ENCODE results near the gene CENPF. TPM values are rescaled to one million over a fixed set of nuclear protein-coding genes. Genes with fewer than 3 reads are reported as not detected.

Gene CENPF
- total and polyA plus RNA-seq, 4 experiments from 2014 or later = 0.02 to 2.8 (median 1.5) TPM

DNA sequence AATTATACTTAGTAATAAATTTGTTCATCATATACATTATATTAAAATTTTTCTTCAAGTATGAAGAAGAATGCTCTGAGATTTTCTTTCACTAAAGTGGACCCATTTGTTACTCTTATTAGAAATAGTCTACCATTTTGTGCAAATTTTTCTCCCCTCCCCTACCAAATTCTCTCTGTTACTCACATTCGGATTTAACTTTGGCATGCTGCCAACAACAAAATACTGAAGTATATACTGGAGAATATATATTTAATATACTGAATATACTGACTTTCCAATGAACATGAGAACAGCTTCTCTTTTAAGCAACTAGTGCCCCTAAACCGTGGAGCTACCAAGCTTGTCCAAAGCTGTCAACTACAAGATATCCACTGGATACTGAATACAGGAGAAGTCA is 57.2 kb downstream of the CENPF start:
- H3K4me1 ChIP-seq (ENCODE audit: insufficient read depth, low read length) = no peaks in the 10 kb centered on the region
- H3K9me3 Mint-ChIP-seq = peaks cover 0 to 2% (median 0%) of the 10 kb centered on the region in 8 donors
- intact Hi-C loops (cut with micrococcal nuclease) = no loop called here
- DNase-seq = no peak
- no peaks in the 10 kb centered on the region for H3K4me1 Mint-ChIP-seq
- no peak overlapping the region for H3K27ac Mint-ChIP-seq
- H3K36me3 Mint-ChIP-seq = peaks cover 2 to 10% of the 10 kb centered on the region in 2 donors
- ChIA-PET CTCF (ENCODE audit: partially characterized antibody) (interaction anchor here (0.8 to 2.2 kb wide), 7 partner anchors 9 to 32 kb away, joined by 3 to 13 read pairs (median 7); no protein-coding TSS in a partner anchor), POLR2A (ENCODE audit: partially characterized antibody) (no interaction called here)
- H3K27ac ChIP-seq (ENCODE audit: low read depth, low read length) = no peak overlapping the region
- H3K27me3 ChIP-seq (ENCODE audit: insufficient read depth, low read length) = no peaks in the 10 kb centered on the region
- no peaks in the 10 kb centered on the region for H3K9me3 ChIP-seq (ENCODE audit: control insufficient read depth in 1 of 2, low read length in 2 of 2)
- no peak overlapping the region for H3K4me3 ChIP-seq (ENCODE audit: low read length in 2 of 2)
- no peak overlapping the region for H3K4me3 Mint-ChIP-seq
- H3K27me3 Mint-ChIP-seq = no peaks in the 10 kb centered on the region
- no peaks in the 10 kb centered on the region for H3K36me3 ChIP-seq (ENCODE audit: insufficient read depth, low read length)

DNA sequence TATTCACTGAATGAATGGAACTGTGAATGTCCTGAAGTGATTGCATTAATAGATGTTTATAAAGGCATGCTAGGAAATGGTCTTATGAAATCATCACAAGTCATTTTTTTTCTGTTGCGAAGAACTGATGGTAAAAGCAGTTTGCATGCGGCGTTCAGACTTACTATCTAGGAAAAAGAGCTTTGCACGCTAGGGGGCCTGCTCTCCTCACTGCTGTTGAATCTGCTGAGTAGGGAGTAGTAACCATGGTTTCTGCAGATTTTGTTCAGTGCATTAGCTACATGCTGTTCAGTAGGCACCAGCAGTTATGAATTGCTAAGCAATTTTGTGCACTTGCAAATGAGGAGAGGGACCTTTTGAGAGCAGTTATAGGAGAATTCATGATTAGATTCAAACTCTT is 57.9 kb downstream of the CENPF start:
- ChIA-PET CTCF (ENCODE audit: partially characterized antibody) (interaction anchor here (1.1 to 2.2 kb wide), 6 partner anchors 9 to 33 kb away, joined by 3 to 13 read pairs (median 8); no protein-coding TSS in a partner anchor), POLR2A (ENCODE audit: partially characterized antibody) (no interaction called here)
- no peaks in the 10 kb centered on the region for H3K36me3 ChIP-seq (ENCODE audit: insufficient read depth, low read length)
- no peak overlapping the region for H3K27ac Mint-ChIP-seq
- no peaks in the 10 kb centered on the region for H3K4me1 Mint-ChIP-seq
- peaks cover 2 to 10% of the 10 kb centered on the region in 2 donors for H3K36me3 Mint-ChIP-seq
- no peaks in the 10 kb centered on the region for H3K9me3 ChIP-seq (ENCODE audit: control insufficient read depth in 1 of 2, low read length in 2 of 2)
- no peak overlapping the region for H3K4me3 Mint-ChIP-seq
- H3K4me1 ChIP-seq (ENCODE audit: insufficient read depth, low read length) = no peaks in the 10 kb centered on the region
- no peaks in the 10 kb centered on the region for H3K27me3 Mint-ChIP-seq
- DNase-seq = no peak
- no peak overlapping the region for H3K27ac ChIP-seq (ENCODE audit: low read depth, low read length)
- intact Hi-C loops (cut with micrococcal nuclease) = no loop called here
- H3K27me3 ChIP-seq (ENCODE audit: insufficient read depth, low read length) = no peaks in the 10 kb centered on the region
- H3K9me3 Mint-ChIP-seq = peaks cover 0 to 2% (median 0%) of the 10 kb centered on the region in 8 donors
- no peak overlapping the region for H3K4me3 ChIP-seq (ENCODE audit: low read length in 2 of 2)

DNA sequence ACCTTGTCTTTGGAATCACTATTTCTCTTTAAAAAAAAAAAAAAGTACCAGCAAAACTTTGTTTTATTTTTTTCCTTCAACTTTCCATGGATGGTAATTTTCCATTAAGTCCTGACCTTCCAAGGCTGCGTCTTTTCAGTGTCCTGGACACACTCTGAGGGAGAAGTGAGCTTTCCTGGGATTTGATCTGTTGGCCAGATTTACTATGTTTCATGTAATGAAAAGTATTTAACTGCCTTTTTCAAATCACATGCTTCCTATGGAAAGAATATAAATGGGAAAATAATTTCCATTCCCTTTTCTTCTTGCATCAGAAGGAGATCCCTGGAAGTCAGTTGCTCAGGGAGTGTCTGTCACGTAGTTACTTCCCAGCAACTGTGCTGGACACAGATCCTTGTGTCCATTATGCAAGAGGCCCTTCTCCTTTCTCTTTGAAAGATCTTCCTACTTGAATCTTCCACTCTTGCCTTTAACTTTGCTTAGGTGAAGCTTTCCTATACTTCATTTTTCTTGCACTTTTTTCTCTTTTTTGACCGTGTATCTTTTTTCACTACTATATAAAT is 59.3 kb downstream of the CENPF start:
- H3K27me3 Mint-ChIP-seq = no peaks in the 10 kb centered on the region
- peaks cover 0 to 5% of the 10 kb centered on the region in 2 donors for H3K36me3 Mint-ChIP-seq
- no peaks in the 10 kb centered on the region for H3K36me3 ChIP-seq (ENCODE audit: insufficient read depth, low read length)

DNA sequence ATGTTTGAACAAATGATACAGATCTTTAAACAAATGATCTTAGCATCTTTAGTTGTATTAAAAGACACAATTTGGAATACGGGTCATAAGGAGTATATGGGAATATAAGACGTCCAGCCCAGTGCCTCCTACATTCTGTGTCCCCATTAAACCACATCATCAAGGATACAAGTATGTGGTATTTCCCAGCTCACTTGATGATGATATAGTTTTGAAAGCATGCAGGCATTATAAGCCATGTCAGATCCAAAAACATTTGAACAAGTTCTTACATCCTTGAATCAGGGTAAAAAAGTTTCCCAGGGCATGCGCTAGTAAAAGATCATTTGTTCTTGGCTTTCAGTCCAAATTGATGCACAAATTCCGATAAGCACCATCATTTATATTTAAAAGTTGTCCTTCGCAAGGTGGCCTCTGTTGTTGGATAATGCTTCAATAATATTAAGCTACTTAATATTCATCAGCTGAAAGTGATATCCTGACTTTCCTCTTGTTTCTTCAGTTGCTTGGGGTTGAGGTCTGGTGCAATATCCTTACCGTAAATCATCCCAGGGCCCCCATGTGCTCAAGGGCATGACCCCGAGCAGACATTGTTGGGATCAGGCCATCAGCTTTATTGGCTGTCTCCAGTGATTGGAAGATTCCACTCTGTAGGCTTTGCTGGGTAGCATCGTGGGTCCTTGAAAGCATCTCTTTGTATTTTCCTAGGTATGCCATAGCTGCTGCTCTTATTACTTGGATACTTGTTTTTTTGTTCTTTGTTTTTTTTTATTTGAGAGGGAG is 61.8 kb downstream of the CENPF start:
- POLR2A ChIA-PET (ENCODE audit: partially characterized antibody) = no interaction called here
- no peak for DNase-seq
- Mint-ChIP-seq H3K36me3 (no peaks in the 10 kb centered on the region), H3K27me3 (no peaks in the 10 kb centered on the region), H3K4me3 (no peak overlapping the region), H3K27ac (no peak overlapping the region), H3K9me3 (no peaks in the 10 kb centered on the region), H3K4me1 (no peaks in the 10 kb centered on the region)
- H3K4me1 ChIP-seq (ENCODE audit: insufficient read depth, low read length) = no peaks in the 10 kb centered on the region
- no peaks in the 10 kb centered on the region for H3K9me3 ChIP-seq (ENCODE audit: control insufficient read depth in 1 of 2, low read length in 2 of 2)
- H3K27ac ChIP-seq (ENCODE audit: low read depth, low read length) = no peak overlapping the region
- no peaks in the 10 kb centered on the region for H3K27me3 ChIP-seq (ENCODE audit: insufficient read depth, low read length)
- intact Hi-C loops (cut with micrococcal nuclease) = no loop called here
- no peak overlapping the region for H3K4me3 ChIP-seq (ENCODE audit: low read length in 2 of 2)
- CTCF ChIA-PET (ENCODE audit: partially characterized antibody) = interaction anchor here (1.2 to 1.7 kb wide), 2 partner anchors 19 to 33 kb away, joined by 4 read pairs; no protein-coding TSS in a partner anchor
- H3K36me3 ChIP-seq (ENCODE audit: insufficient read depth, low read length) = no peaks in the 10 kb centered on the region

More for the DNA sequence above, 59.3 kb downstream of the CENPF start:
- Histone ChIP-seq H3K27ac (ENCODE audit: low read depth, low read length) (no peak overlapping the region), H3K9me3 (ENCODE audit: control insufficient read depth in 1 of 2, low read length in 2 of 2) (no peaks in the 10 kb centered on the region), H3K4me1 (ENCODE audit: insufficient read depth, low read length) (no peaks in the 10 kb centered on the region), H3K4me3 (ENCODE audit: low read length in 2 of 2) (no peak overlapping the region), H3K27me3 (ENCODE audit: insufficient read depth, low read length) (no peaks in the 10 kb centered on the region)
- H3K4me1 Mint-ChIP-seq = no peaks in the 10 kb centered on the region
- intact Hi-C loops (cut with micrococcal nuclease) = no loop called here
- ChIA-PET CTCF (ENCODE audit: partially characterized antibody) (no interaction called here), POLR2A (ENCODE audit: partially characterized antibody) (no interaction called here)
- H3K27ac Mint-ChIP-seq = peak overlapping the region in 1 of 7 donors; percentile 69
- no peaks in the 10 kb centered on the region for H3K9me3 Mint-ChIP-seq
- DNase-seq = no peak
- no peak overlapping the region for H3K4me3 Mint-ChIP-seq

DNA sequence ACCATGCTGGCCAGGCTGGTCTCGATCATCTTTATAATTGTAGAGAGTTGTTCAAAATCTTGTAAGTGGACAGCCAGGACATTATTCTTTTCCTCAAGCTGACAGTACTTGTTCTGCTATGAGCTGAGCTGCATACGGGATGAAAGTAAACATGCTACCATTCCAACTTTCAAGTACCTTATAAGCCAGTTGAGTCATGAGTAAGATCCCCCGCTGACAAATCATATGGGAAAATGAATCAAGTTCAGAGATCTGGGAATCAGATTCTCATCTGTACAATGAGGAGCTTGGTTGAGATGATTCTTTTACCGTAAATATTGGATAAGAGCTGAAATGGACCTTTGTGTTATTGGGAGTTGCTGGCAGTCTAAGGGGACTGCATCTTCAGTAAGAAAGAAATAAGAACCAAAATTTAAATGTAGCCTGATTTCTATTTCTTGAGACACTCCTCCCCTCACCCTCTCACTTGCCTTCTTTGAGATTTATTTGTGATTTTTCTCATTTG is 62.7 kb downstream of the CENPF start:
- Mint-ChIP-seq H3K4me3 (no peak overlapping the region), H3K4me1 (no peaks in the 10 kb centered on the region), H3K9me3 (no peaks in the 10 kb centered on the region), H3K36me3 (no peaks in the 10 kb centered on the region), H3K27ac (no peak overlapping the region), H3K27me3 (no peaks in the 10 kb centered on the region)
- no peaks in the 10 kb centered on the region for H3K36me3 ChIP-seq (ENCODE audit: insufficient read depth, low read length)
- intact Hi-C loops (cut with micrococcal nuclease) = no loop called here
- H3K27ac ChIP-seq (ENCODE audit: low read depth, low read length) = no peak overlapping the region
- POLR2A ChIA-PET (ENCODE audit: partially characterized antibody) = no interaction called here
- CTCF ChIA-PET (ENCODE audit: partially characterized antibody) = interaction anchor here (1.2 kb wide), 1 partner anchor 20 kb away, joined by 4 read pairs; no protein-coding TSS in a partner anchor
- H3K27me3 ChIP-seq (ENCODE audit: insufficient read depth, low read length) = no peaks in the 10 kb centered on the region
- no peaks in the 10 kb centered on the region for H3K9me3 ChIP-seq (ENCODE audit: control insufficient read depth in 1 of 2, low read length in 2 of 2)
- H3K4me3 ChIP-seq (ENCODE audit: low read length in 2 of 2) = no peak overlapping the region
- H3K4me1 ChIP-seq (ENCODE audit: insufficient read depth, low read length) = no peaks in the 10 kb centered on the region
- DNase-seq = no peak

DNA sequence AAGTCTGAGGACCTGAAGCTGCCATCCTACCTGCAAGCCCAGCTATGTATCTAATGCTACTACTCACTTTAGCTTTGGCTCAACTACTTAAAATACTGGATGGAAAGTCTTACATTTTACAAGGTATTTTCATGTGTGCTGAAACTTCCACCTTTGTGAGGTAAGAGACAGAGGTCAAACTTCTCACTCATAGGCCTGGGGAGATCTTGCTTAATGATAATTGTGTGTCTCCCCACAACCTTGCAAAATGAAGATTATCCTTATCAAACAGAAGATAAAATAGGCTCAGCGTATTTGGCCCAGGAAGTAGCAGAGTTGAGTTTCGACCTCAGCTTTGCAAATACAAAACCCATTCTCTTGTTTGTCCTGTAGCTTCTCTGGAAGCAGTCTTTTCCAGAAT is 63.7 kb downstream of the CENPF start:
- CTCF ChIA-PET (ENCODE audit: partially characterized antibody) = no interaction called here
- no peaks in the 10 kb centered on the region for H3K27me3 ChIP-seq (ENCODE audit: insufficient read depth, low read length)
- no peaks in the 10 kb centered on the region for H3K9me3 ChIP-seq (ENCODE audit: control insufficient read depth in 1 of 2, low read length in 2 of 2)
- H3K4me1 ChIP-seq (ENCODE audit: insufficient read depth, low read length) = no peaks in the 10 kb centered on the region
- intact Hi-C loops (cut with micrococcal nuclease) = no loop called here
- H3K27me3 Mint-ChIP-seq = no peaks in the 10 kb centered on the region
- no peaks in the 10 kb centered on the region for H3K36me3 ChIP-seq (ENCODE audit: insufficient read depth, low read length)
- no peak overlapping the region for H3K27ac Mint-ChIP-seq
- H3K4me3 Mint-ChIP-seq = no peak overlapping the region
- POLR2A ChIA-PET (ENCODE audit: partially characterized antibody) = no interaction called here
- H3K9me3 Mint-ChIP-seq = no peaks in the 10 kb centered on the region
- H3K36me3 Mint-ChIP-seq = no peaks in the 10 kb centered on the region
- H3K27ac ChIP-seq (ENCODE audit: low read depth, low read length) = no peak overlapping the region
- DNase-seq = no peak
- H3K4me3 ChIP-seq (ENCODE audit: low read length in 2 of 2) = no peak overlapping the region
- no peaks in the 10 kb centered on the region for H3K4me1 Mint-ChIP-seq

DNA sequence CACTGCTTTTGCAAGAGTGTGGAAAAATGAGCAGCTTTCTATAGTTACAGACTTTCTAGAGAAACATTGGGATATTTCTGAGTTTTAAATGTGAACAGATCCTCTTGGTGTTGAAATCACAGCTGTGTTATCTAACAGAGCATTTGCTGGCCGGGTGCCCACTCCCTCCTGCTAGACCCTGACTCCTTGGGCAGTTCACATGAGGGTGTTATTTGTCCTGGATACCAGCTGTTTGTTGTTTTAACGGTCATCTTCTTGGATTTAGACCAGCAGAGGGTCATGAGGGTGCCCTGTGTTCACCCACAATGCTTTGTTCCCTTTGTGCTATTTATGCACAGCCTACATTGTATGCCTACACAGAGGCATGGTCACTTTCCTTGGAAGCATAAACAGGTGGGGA is 67.1 kb downstream of the CENPF start:
- no peaks in the 10 kb centered on the region for H3K9me3 ChIP-seq (ENCODE audit: control insufficient read depth in 1 of 2, low read length in 2 of 2)
- Mint-ChIP-seq H3K36me3 (peaks cover 1 to 7% of the 10 kb centered on the region in 2 donors), H3K27me3 (no peaks in the 10 kb centered on the region), H3K9me3 (peaks cover 0 to 6% (median 1%) of the 10 kb centered on the region in 8 donors), H3K4me1 (no peaks in the 10 kb centered on the region), H3K4me3 (no peak overlapping the region), H3K27ac (no peak overlapping the region)
- no peaks in the 10 kb centered on the region for H3K4me1 ChIP-seq (ENCODE audit: insufficient read depth, low read length)
- DNase-seq = no peak
- H3K27me3 ChIP-seq (ENCODE audit: insufficient read depth, low read length) = no peaks in the 10 kb centered on the region
- H3K4me3 ChIP-seq (ENCODE audit: low read length in 2 of 2) = no peak overlapping the region
- ChIA-PET CTCF (ENCODE audit: partially characterized antibody) (no interaction called here), POLR2A (ENCODE audit: partially characterized antibody) (no interaction called here)
- H3K27ac ChIP-seq (ENCODE audit: low read depth, low read length) = no peak overlapping the region
- no peaks in the 10 kb centered on the region for H3K36me3 ChIP-seq (ENCODE audit: insufficient read depth, low read length)
- intact Hi-C loops (cut with micrococcal nuclease) = no loop called here
